Stimulated activated naive CD4-positive, alpha-beta T cell treated with Interleukin-2 at 50 U/mL for 16 hours (primary cell): ENCODE measurements around the gene SYPL1.
"Not testable (repeated sequence)": the region's sequence is repeated elsewhere in the genome, so short reads cannot be mapped to it uniquely, and the experiment has no call there.

Source experiments
- DNase-seq: peaks from one replicate; lab custom pipeline; 2025; lab: John Stamatoyannopoulos, UW

Gene SYPL1

DNA sequence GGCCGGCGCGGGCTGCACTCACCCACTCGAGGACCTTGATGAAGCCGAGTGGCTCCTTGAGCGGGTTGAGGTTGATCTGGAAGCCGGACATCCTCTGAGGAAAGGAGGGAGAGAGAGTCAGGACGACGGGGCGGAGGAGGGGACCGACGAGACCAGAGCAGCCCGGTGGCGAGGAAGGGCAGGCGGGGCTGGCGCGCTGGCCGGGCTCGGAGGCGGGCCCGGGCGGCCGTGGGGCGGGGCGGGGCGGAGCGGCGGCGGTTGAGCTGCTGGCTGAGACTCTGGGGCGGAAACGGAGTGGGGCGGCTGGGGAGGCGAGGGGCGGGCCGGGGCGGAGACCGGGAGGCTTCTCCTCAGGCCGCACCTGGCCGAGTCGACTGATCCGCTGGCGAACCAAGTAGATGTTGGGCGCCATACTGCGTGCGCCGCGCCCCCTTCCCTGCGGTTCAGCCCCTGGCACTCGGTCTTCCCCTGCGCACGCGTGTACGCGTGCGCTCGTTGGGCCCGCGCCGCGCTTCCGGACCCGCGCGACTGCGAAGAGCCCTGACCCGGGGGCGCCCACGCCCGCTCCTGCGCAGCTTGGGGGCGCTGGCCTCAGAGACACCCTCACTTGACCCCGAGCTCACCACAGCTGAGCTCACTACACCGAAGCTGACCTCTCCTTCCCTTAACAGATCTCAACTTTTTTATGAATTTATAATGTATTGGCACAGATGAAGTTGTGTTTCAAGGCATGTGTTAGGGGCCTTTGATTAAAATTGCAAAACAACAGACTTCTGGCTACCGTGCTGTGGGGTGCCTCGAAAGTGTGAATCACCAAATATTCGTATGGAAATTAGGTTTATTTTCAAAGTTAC is at the start of gene SYPL1:
Gene SYPL1, minus strand, starts transcription at position 195 of the 854 bp plus-strand sequence. Its CDS starts 104 bp downstream, at position 91.
- peak; percentile 92 for DNase-seq

DNA sequence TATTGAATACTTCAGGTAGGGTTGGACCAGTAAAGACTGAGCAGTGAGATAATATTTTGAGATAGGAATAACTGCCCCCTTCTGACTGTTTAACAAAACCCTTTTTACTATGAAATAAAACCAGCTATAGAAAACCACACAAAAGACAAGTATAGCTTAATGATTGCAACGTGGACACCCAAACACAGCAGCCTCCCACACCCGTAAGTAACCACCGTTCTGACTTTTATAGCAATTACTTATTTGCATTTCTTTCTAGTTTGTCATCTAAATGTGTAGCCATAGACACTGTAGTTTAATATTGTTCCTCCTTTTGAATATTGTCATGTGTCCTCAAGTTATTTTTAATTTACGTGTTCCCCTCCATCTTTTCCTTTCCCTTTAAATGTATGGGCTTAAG is 42.9 kb upstream of the SYPL1 start:
- no peak for DNase-seq

DNA sequence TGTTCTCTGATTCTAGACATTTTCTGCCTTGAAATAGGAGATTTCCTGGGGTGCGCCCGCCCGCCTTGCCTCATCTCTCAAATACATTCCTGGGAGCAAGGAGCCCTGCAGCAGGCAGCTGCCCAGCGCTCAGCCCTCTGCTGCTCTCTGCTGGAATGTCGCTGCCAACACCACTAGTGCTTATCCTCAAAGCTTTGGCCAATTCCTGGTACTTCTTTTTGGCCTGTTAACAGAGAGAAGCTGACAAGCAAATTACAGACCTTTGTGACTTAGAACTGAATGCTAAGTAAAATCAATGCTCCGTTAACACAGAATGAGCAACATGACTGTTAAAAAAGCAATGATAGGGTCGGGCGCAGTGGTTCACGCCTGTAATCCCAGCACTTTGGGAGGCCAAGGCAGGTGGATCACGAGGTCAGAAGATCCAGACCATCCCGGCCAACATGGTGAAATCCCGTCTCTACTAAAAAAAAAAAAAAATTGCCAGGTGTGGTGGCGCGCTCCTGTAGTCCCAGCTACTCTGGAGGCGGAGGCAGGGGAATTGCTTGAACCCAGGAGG is 41.9 kb upstream of the SYPL1 start:
- peak; percentile 51 for DNase-seq

DNA sequence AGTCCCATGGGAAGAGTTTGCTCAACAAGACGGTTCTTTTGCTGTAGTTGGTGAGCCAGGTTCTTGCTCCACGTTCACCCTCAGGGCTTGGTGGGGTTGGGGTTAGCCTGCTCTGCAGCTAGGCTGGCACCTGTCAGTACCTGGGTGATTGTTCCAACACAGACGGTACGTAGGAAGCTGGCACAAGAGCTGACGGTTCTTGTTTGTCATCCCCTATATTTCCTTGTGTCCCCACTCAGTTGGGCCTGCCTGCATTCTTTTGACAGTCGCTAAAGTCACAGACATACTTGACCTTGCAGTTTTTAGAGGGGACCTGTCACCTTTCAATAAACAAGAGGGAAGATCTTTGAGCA is 40.2 kb upstream of the SYPL1 start:
- no peak for DNase-seq

DNA sequence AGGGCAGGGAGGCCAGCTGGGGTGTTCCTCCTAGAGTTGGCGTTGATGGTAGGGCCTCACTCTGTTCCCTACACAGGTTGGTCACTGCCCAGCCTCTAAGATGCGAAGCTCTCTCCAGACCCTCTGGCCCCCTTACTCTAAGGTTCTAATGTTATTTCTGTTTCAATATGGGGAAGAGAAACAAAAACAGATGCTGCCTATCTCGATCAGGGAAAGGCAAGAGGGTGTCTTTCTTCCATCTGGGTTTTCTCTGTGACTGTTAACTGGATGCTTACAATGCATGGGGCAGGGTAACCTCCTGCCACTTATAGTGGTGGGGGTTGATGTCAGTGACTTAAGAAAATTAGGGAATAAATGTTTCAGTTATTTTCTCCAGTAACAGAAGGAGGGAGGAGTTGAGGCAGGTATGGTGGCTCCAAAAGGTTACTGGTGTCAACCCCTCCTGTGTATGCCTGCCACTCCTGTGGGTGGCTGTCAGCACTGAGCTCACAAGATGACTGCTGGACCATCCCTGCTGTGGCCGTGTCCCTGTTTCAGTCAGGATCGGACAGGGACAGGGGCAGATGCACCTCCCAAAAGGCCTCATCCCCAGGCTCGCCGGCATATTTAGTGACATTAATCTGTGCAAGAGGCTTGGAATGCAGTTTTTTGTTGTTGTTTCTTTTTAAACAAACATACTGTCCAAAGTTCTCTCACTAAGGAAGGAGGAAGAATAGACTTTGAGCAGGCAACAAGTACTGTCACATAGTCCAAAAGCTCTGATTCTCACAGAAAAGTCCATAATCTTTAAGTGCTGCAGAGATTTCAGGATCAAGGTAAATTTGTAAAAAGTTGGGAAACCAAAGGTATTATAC is 39.6 kb upstream of the SYPL1 start:
- DNase-seq, result no peak

DNA sequence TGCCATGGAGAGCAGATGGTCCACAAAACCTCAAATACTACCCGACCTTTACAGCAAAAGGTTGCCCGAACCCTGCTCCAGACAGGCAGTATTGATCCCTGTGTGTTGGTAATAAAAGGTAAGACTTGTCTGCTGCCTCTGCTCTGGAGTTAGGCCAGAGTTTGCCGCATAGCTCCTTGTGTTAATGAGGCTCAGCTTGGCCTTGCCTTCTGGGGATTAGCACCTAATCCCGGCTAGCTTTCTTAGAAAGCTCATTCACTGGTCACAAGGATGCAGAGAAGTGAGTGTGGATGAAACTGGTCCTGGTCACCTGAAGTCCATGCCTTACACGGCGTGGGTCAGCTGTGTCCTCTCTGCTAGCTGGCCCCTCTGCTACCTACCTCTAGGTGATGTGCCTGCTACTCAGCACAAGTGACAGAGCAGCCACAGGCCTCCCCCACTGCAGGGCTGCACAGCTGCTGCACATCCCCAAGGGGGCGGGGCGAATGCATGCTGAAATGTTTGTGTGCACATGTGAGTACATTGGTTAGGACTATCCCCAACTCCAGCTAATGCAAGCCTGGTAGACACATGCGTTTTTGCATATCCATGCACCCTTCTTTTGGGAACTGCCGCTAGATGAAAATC is 31.7 kb upstream of the SYPL1 start:
- no peak for DNase-seq

DNA sequence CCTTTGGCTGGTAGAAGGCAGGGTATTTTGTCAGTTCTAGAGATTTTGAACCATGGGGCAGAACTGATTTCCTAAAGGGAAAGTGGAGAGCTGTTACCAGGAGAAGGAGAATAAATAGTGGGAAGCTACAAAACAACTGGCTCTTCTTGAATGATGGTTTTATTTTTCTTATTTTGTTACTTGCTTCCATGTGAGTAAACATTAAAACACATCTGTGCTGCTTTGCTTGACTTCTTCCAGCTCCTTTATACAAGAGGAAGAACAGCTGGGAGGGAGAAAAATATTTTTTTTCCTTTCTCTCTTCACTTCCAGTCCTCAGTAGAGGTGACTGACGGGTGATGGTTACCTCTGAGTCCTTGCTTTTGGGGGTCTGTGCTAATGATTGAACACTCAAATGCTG is 30.0 kb upstream of the SYPL1 start:
- DNase-seq, result no peak

DNA sequence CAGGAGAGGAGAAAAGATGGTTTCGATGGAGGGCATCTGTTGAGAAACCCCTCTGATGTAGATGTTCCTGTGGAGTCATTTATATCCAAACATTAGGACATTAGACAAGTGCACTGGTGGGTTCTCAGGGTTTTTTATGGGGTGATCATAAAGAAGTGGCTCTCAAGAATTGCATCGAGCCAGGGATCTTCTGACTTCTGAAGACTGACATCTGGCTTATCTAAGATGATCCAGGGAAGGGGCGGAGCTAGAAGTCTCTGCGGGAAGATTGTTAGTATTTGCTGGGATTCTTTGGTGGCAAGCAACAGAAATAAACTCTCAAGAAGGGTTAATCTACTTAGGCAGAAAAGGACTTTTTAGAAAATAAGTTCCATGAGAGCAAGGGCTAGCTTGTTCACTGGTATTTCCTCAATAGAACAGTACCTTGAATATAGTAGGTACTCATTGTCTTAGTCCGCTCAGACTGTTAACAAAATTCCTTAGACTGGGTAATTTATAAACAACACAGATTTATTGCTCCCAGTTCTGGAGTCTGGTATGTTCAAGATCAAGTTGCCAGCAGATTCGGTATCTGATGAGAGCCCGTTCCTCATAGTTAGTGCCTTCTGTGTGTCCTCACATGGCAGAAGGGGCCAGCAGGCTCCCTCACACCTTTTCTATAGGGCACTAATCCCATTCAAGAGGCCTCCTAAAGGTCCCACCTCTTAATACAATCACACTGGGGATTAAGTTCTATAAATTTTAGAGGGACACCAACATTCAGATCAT is 28.5 kb upstream of the SYPL1 start:
- DNase-seq, result no peak

DNA sequence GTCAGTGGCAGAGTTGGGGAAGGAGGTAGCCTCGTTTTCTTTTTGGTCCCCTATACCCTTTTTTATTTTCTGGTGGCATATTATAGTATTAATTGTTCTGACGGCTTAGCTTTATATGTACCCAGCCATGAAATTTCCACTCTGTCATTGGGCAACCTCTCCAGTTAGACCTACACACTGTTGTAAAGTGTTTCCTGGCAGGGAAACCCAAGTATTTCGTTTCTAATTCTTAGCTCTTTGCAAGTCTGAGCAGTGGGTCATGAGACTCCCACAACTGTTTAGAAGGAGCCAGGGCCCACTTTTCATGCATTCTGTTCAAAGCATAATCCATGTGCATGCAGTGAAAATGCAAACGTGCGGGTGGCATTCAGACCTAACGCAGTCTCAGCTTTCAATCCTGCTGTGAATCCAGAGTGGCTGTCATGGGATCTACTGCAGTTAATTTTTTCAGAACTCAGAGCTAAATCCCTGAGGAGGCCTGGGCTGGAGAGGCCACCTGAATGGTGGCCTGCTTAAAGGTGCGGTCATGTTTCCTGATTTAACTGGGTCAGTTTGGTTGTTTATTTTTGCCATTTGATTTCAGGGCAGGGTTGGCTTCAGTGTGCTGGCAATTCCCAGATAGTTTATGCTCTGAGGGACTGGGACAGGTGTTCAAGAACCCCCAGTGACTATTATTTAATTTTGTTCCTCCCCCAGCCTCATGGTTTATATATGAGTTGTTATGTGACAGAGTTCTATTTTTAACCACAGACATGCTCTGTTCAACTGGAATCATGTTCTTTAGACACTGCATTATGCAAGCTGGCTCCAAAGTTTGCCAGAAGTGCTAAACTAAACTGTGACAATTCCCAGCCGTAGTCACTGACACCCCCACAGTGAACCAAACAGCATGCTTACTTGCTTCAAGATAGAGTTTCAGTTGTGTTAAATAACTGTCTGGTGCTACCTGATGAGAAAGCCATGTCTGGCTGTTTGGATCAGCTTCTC is 27.4 kb upstream of the SYPL1 start:
- DNase-seq, result no peak

DNA sequence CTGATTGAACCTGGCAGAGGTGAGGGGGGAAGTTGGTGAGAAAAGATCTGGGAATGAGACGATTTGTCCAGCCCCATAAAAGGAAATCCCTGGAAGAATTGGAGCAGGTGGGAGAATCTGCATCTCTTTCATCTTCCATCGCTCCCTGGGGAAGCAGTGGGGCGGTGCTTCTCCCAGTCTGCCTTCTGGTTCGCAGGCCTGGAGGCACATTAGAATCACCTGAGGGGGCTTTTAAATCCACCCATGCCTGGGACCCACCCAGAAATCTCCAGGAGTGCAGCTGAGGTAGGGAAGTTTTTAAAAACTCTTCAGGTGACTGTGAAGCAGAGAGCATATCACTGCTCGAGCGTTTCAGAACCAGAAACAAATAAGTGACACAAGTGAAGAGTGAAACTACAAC is 26.7 kb upstream of the SYPL1 start:
- DNase-seq, result no peak

DNA sequence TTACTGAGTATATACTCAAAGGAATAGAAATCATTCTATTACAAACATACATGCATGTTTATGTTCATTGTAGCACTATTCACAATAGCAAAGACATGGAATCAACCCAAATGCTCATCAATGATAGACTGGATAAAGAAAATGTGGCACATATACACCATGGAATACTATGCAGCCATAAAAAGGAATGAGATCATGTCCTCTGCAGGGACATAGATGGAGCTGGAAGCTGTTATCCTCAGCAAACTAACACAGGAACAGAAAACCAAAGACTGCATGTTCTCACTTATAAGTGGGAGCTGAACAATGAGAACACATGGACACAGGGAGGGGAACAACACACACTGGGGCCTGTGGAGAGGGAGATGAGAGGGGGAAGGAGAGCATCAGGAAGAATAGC is 26.1 kb upstream of the SYPL1 start:
- DNase-seq, result not testable (repeated sequence)

DNA sequence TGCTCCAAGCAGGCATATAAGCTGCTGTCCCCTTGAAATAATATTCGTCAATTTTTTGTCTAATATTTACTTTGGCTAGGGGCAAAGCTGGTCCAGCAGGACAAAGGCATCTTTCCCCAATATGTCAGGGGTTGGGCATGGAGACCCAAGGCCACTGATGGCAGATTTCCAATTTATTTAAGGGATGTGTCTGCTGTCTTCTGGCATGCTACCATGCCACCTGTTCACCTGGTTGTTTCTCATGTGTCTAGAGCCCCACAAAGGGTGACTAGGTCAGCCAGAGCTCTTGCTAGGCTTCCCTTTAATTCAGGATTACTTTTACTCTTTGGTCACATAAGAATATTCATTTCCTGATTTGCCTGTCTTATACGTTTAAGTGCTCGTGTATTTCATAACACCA is 22.1 kb upstream of the SYPL1 start:
- DNase-seq, result no peak

DNA sequence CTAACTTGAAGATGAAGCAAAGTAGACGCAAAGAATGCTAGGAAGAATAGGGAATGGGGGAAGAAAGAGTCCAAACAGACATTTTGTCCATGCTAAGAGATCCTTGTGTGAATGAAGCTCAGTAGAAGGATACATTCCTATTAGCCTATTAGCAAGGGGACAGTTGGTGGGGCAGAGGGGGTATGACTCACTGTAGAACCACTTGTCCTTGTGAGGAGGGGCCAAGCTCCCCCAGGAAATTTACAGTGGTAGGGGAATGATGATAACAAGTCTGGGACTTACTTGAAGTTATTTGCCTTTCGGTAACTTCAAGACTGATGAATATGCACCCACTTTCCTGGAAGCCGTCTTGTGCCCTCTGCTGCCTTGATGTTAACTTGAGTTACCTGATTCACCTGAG is 17.2 kb upstream of the SYPL1 start:
- DNase-seq, result no peak

DNA sequence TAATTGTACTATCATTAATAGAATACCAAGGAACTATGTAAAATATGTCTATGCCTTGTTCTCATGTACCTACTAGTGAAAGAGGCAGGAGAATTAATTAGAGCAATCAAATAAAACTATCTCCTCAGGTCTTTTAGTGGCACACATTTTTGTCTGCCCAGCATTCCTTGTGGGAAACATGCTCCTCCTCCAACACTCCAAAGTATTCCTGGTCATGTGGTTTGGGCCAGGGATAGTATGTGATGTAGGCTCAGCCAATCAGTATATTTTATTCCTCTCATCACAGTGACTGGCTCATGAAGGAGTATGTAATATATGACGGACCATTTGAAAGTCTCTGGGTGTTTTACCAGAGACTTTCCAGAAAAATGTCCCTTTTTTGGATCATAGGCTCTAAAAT is 16.7 kb upstream of the SYPL1 start:
- DNase-seq, result no peak

DNA sequence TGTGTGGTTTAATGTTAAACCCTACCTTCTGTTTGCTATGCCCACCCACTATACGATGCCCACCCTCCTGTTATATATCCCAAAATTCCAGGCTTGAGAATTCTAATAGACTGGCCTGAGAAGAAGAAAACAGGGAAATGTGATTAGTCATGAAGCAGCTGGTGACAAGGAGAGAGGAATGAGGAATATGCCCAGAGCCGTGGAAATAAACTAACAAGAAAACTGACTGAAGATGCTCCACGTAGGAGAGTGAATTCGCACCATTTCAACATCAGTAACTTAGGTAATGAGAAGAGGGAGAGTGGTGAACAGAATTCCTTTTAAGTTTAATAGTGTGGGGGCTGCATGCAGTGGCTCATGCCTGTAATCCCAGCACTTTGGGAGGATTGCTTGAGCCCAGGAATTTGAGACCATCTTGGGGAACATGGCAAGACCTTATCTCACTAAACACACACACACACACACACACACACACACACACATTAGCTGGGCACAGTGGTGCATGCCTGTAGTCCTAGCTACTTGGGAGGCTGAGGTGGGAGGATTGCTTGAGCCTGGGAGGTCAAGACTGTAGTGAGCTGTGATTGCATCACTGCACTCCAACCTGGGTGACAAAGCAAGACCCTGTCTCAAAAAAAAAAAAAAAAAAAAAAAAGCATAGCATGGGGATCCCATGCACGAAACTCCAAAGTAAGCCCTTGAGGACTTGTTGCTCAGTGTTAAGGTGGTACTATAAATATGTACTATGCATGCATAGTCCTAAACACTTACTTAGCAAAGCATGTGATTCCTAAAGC is 16.1 kb upstream of the SYPL1 start:
- no peak for DNase-seq

DNA sequence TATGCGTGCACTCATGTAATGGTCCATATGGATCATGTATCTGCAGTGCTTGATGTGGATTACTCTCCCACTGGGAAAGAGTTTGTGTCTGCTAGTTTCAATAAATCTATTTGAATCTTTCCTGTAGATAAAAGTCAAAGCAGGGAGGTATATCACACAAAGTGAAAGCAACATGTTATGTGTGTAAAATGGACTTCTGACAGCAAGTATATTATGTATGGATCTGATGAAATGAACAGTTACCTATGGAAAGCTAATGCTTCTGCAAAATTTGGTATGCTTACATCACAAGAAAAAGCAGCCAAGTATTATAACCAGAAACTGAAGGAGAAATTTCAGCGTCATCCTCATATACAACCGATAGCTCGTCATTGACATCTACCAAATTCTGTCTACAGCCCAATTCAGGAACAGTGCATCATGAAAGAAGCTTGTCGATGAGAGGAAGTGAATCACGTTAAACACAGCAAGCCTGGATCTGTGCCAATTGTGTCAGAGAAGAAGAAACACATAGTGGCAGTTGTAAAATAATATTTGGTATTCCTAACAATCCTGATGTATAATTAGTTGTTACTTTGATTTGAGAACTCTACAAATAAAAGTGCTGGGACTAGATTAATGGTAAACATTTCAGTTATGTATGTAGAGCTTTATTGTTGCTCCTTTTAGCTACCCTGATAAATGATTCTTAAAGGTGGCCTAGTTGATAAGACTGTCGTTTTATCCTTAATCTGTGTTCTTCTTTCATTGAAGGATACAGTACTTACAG is 14.2 kb upstream of the SYPL1 start:
- peak; percentile 3 for DNase-seq

DNA sequence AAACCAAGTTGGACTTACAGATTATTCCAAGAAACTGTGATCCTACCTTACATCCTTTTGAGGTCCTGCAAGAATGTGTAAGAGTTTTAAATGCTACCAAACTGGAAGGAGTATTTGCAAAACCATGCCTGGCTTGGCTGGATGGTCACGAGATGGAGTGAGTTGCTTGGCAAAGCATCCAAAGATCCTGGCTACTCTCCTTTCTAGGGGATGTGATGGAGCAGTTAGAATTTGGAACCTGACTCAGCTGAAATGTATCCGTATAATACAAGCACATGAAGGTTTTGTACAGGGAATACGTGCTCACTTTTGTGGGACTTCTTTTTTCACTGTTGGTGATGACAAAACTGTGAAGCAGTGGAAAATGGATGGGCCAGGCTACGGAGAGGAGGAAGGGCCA is 13.3 kb upstream of the SYPL1 start:
- no peak for DNase-seq

DNA sequence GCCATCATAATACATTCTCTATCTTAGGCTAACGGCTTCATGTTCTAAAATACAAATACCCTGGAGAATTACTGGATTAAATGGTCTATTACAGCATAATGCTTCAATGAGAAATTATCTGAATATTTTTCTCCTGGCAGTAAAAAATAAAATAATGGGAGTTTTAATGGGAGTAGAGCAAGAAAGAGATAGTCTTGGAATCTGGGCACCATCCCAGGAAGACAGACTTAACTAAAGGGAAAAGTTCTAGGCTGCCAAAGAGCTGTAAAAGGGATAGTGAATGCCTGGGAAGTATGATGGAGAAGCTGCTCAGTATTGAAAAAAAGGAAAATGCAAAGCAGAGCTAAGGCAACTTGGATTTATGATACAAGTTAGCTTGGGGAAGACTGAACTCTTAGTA is 12.1 kb upstream of the SYPL1 start:
- DNase-seq, result no peak

DNA sequence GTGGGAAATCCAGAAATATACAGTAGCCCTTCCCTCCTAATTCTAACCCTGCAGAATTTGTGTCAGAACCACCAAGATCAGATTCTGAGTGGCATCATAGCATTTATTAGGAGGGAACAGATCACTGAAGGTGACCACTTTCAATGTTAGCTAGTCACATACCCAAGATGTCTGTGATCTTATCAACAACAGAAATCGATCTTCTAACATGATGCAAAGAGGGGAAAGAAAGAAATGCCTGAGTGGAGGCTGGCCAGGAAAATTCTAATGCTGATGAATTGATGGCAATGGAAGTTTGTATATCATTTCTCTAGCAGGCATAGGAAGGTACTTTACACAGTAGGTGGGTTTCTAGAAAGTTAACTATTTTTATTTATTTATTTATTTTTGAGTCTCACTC is 10.6 kb upstream of the SYPL1 start:
- no peak for DNase-seq
